GM18517 (cell line): ENCODE results near the gene PPM1F.

Experiments used
- ATAC-seq: cut with Tn5 transposase; IDR thresholded peaks from one replicate; pipeline ENCODE4 v1.9.1; 2021; ENCODE audit warnings: mild to moderate bottlenecking, moderate library complexity; ENCODE audit not compliant: unreplicated experiment

The PPM1F gene

DNA sequence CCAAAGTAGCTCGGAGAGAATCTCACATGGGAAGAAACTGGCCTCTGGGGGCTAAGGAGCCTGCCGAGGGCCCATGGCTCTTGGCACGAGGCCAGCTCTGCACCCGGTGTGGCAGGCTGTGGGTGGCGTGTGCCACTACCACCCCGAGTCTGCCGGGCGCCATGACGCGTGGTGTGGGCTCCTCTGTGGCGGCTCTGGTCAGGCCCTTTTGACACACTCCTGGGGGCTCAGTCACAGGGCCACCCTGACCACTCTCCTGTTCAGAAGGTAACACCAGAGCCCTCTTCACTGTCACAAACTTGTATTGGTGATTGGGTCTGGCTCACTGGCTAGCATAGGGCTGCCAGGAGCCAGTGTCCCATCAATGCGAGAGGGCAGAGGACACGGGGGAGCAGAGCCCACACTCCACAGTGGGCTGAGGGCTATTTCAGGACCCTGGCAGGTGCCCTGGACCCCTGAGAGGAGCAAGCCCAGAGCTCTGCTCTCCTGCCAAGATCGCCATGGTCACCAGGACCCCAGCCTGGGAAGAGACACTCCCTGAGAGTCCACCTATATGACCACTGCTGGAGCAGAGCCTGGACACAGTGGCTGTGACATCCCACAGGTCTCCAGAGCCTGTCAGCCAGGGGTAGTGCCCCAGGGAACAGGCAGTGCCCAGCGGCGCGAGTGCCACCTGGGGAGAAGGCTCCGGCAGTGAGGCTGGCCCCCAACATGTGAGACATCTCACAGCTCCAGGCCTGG lies 8.6 kb upstream of the PPM1F start:
- ATAC-seq: no peak

DNA sequence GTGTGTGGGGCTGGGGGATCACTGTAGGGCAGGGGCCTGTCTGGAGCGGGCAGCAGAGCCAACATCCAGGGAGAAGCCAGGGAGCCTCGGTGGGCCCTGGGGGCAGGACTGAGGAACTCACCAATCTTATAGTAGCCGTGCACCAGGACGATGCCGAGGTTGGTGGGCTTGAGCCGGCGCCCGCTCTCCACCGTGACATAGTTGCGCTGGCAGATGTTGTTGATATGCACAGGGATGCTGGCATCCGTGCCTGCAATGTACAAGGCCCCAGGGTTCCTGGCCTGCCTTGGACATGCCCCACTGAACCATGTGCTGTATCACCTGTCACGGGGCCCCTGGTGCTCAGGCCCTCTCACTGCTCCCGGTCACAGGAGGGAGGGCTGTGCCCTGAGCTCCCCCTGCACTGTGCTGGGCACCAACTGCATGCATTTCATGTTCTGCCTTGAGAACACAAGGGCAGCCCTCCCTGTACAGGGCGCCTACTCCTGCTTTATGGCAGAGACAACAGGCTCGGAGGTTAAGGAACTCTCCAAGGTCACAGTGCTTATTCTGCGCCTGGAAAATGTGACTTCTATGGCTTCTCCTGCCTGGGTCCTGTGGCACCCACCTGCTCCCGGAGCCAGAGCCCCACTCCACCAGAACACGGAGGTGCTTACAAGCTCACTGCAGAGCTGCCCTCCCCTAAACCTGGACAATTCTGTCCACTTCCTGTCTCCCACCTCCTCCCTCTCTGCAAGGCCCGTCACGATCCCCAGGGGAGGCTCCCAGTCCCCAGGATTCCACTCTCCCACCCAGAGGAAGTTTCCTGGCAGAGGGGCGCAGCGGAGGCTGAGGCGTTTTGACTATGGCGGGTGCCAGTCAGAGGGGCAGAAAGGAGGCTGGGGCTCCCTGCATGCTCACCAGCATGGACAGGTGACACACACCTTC lies 7.8 kb upstream of the PPM1F start:
- no peak for ATAC-seq

DNA sequence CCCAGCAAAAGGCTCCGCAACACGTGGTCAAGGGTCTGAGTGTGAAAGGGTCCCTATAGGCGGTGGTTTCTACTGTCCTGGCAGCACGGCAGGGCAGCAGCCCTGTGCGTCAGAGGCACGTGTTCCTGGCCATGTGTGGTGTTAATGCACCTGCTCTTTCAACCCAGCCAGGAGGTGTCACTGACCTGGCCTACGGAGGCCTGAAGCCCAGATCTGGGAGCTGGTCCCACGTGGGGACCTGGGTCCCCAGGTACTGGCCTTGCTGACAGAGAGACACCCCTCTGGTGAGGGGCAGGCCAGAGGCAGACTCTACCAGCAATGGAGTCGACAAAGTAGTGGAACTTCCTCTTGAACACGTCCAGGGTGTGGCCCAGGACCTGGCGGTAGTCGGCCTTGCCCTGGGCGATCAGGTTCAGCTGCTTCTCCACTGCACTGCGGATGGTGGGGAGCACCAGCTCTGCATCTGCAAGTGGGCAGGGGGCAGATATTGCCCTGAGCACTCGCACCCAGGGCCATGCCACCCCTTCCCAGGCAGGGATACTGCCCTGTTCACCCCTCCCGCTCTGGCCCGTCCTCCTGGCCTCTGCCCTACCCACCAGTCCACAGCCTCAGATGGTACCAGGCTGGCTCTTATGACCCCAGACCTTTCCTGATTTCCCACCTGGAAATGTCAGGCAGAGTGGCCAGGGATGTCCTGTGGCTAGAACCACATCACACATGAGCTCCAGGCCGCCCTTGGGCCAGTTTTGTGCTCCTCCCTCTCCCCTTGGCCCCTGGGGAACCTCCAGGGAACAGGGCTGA lies 6.8 kb upstream of the PPM1F start:
- ATAC-seq: no peak

DNA sequence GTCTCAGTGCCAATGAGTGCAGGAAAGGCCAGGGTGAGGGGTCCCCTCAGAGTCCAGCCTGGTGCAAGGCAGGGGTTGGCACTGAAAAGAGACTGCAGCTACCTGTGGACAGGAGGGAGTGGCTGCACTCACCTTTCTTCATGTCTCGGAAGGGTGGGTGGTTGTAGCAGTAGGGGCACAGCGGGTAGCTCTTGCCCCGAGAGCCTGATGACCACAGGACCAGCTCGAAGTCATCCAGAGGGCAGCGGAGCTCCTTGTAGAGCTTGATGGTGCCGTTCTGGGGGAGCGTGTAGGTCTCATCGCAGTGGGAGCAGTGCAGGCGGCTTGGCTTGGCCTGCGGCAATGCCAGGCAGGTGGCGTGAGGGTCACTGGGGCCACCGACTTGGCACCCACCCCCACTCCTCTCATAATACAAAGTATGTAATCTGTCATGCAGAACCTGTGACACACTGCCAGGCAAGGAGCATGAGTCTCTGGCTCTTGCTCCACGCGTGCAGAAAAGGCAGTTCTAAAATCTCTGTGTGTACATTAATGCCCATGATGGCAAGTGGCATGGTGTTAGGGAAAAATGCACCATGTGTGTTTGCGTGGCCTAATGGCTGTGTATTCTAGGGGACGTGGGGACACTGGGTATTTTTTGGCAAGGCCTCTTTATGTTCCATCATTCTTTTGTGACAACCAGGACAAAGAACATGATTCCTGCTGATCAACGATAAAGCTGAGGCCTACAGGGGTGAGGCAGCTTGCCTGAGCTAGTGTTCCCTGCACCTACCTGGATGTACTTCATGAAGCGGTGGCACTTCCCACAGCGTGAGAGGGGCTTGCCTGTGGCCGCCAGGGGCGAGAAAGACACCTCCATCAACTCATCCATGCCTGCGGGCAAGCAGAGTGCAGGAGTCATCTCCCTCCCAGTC lies 6.0 kb upstream of the PPM1F start:
- ATAC-seq: no peak

DNA sequence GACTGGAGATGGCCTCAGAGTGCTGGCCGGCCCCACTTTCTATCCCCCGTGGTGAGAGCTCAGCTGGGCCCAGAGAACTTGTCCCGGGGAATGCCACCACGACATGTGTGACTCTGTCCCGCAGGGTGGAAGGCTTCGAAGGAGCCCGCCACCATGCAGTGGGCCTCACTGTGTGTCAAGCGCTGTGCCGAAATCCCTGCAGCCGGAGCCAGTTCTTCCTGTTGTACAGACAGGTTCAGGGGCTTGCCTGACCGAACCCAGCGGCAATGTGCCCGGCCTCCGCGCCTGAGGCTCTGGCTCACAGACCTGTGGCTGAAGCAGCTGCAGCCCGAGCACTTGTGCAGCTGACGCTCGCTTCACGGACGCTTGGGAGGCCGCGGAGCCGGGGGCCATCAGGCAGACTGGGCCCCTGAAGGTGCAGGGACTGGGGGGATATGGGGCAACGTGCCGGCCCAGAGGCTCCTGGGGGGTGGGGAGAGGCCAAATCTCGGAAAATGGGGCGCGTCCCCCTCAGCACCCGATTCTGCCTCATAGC lies 650 bp downstream of the PPM1F start:
- no peak for ATAC-seq

DNA sequence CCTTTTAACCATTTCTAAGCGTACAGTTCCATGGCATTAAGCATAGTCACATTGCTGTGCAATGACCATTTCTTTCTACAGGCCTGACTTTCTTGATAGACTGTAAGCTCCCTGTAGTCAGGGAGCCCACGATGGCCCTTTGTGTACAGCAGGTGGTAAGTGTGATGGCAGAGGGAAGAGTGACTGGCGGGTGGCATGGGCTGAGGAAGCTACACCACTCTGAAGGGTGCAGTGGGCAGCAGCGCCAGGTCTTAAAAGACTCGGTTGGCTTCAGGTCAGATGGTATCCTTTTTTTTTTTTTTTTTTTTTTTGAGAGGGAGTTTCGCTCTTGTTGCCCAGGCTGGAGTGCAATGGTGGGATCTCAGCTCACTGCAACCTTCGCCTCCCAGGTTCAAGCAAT lies 1.6 kb downstream of the PPM1F start:
- ATAC-seq: no peak

DNA sequence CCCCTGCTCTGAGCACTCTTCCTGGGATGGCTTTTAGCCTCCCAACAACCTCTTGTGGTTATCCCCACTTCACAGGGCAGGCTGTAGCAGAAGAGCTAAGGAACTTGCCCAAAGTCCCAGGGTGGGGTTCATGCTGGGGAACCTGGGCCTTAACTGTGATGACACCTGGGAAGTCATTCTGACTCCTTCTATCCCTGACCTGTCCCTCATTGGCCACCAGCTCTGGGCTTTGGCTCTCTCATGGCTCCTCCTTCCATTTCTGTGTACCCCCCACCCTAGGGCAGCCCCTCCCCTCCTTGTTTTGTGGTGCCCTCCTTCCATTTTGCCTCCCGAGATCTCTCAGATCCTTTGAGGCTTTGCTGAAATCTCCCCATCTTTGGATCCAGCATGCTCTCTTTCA lies 2.7 kb downstream of the PPM1F start:
- no peak for ATAC-seq

DNA sequence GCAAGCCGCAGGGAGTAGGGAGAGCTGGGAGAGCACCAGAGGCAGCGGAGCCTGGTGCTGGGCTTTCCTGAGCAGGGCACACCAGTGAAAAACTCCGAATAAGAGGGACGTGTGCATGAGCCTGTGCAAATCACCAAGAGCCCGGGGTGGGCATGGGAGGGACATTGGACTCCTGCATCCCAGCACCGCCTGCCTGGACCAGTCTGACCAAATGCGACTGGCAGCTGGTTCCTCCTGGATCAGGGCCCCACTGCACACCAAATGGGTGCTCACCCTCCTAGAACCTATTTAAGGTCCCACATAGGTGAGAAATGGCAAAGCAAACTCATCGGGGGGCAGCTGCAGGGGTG lies 3.1 kb downstream of the PPM1F start:
- ATAC-seq: no peak

DNA sequence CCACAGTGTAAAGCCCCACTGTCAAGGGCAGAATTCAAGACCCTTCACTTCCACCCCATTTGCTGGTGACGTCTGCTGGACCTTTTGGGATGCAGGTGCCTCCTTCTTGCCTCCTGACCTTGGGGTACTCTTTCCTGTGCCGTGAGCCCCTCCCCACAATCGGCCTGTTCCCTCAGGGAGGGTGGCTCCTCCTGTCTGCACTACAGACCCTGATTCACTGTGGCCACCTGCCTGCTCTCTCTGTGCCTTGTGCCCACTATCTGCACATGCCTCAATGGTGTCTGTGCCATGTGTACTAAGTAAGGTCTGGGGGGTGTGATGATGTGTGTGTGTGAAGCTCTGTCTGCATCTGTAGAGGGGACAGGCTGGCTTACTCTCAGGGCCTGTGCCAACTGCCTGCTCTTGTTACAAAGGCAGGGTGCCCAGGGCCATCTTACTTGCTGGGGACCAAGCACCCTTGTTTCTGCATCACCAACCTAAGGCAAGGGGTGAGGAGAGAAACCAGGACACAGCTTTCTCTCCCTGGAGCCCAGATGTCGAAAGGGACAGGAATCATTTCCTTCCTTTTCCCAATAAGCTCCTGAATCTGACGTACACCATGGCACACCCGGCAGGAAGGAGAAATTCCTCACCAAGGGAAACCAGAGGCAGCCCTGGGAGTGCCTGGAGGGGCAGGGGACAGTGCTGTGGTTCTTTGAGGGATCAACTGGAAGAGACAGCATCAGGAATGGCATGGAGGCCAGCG lies 3.7 kb downstream of the PPM1F start:
- no peak for ATAC-seq

DNA sequence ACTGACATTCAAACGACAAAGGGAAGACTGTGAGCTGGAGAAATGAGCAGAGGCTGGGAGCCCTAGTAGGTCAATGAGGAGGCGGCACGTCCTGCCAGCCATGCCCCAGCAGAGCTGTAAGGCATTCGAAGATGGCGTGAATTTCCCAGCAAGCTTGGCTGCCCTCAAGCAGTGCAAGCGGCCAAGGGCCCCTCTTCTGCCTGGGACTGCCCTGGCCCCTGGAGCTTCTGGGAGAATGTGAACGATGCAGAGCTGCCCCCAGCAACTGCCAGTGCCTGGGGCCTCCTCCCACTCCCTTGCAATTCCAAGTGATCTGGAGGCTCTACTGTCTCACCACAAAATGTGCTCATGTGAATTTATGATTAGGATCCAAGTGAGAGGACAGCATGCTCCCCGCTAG lies 4.3 kb downstream of the PPM1F start:
- no peak for ATAC-seq

DNA sequence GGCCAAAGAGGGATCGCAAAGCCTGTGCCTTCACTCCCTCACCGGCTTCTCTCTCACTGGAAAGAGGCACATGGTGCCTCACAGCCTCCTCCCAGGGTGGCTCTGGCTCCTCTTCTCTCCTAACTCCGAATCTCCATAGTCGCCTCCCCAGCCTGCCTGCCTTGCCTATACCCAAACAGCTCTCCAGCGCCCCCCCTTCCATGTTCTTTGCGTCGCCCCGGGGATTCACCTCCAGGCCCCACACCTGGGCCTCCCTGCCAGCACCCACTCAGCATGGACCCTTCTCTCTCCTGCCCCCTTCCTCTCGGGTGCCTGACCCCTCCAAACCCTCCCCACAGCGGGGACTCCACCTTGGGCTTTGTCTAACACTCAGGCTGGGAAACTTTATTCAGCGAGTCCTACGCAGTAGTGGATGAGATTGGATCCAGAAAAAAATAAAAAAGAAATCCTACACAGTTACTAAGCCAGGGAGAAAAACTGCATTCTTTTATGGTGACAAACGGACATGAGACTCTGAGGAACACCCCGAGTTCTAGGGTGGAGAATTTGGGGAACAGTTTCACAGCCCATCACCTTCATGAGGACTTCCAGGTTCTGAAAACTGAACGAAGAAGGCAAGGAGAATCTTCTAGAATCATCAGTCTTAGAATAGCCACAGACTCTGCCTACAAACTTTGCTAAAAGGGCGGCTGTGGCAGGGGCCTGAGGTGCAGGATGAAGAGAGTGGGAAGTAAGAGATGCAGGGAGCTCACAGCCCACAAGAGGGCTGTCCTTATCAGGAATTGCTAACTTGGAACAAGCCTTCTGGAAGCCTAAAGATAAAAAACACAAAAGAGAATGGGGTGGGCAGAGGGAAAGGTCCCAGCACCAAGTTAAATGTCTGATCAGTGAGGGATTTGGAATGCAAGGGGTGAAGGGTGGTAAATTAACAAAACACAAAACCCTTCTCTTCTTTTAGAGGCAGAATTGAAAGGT lies 5.3 kb downstream of the PPM1F start:
- no peak for ATAC-seq

DNA sequence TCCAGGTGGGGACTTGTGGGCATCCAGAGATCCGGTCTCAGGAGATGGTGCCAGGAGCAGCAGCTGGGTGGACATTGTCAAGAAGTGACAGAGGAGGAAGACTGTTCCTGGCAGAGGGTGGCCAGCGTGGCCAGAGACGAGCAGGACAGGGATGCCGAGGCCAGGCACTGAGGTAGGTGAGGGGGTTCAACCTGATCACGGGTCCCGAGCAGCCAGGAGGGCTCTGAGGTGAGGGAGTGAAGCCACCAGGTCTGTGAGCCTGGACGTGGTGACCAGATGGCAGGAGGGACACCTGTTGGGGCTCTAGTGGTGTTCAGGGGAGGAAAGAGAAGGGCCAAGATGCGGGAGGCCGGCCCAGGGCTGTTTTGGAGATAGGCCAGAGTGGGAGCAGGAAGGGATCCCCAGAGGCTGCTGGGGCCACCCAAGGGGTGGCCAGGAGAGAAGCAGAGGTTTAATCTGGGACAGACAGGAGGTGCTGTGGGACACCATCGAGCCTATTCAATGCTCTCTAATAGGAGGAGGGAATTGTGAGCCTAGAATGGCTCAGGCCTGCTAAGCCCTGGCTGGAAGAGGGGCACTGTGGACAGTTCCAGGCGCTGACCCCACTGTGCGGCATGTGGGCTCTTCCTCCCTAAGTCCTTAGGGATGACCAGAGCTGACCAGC lies 6.3 kb downstream of the PPM1F start:
- ATAC-seq: no peak

DNA sequence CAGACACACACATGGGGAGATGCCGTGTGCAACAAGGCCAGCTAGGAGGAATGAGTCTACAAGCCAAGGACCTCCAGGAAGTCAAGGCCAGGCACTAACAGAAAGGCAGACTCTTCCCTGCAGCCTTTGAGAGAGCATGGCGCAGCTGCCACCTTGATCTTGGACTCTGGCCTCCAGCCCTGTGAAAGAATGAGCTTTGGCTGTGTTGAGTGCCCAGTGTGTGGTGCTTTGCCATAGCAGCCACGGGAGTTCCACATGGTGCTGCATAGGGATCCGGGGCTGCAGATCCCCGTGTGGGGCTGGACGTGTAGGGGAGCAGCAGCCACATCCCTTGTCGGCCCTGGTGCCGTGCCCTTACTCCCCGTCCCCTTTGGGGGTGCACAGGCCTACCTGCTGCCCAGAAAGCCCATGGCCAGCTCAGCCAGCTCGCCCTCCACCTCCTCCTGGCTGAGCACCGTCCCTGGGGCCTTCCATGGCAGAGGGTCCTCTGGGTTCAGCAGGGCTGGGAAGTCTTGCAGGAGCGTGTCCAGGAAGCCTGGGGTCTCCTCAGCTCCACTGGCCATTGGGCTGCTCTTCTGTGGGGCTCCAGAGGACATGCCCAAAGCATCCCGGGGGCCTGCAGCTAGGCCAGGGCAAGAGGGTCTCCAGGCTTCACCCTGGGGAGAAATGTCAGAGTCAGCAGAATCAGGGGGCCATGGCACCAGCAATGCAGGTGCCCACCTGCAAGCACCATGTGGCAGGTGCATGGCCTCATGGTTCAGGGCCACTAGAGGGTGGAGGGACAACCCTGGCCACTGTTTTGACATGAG lies 7.0 kb downstream of the PPM1F start:
- no peak for ATAC-seq

DNA sequence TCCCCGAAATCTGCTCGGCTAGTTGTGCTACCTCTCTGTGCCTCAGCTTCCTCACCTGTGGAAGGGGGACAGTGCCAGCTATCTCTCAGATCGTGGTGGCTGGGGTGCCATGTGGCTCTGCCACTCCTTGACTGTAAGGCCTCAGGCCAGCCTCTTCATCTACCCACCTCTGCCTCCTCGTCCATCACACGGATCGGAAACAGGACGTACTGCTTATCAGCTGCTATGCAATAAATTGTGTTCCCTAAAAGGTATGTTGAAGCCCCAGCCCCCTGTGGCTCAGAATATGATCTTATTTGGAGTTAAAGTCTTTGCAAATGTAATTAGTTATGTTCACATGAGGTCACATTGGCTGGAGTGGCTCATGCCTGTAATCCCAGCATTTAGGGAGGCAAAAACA lies 7.8 kb downstream of the PPM1F start:
- no peak for ATAC-seq

DNA sequence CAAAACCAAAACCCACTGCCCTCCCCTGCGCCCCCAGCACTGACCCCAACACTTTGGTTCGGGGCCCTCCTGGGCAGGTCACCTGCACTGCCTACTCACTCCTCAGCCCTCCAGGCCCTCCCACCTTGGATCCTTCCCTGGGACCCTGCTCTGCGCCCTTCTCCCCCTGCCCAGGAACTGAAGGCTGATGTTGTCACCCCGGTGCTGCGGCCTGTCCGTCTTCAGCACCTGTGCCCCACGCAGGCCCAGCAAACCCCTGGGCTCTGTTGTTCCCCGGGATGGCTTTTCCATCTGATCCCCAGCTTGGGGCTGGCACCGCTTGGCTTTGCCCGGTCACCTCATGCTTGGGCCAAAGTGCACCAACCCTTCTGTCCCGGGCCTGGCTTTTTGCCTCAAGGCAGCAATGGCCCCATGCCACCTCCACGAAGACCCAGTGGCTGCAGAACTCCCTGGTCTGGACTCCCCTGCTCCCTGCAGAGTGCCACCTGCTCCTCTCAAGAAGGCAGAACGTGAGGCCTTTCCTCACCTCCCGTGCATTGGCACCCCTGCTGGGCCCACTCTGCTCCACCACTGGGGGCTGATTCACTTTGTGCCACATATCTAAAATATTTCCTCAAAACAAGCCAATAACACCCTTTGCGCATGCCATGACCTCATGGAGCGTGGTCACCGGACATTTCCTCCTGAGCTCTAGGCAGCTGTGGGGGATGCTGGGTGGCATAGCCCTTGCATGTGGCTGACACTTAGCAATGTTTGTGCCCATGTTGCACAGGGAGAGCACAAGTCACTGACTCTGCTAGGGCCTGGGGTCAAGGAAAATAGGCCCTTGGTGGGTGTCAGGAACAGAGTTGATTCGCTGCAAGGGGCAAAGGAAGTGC lies 8.8 kb downstream of the PPM1F start:
- ATAC-seq: no peak
